Urothelium cell line (cell line): Measurements from ENCODE around the gene STARD3NL.
"Not testable (repeated sequence)": the region's sequence is repeated elsewhere in the genome, so short reads cannot be mapped to it uniquely, and the experiment has no call there.

Source experiments
- DNase-seq: peaks from one replicate; pipeline ENCODE4 v3.0.0; 2011; ENCODE audit warnings: low spot score, mixed read lengths
- FAIRE-seq: peaks from 2 replicates; lab custom pipeline; 2011; peaks lifted over from hg19 to GRCh38; lab: Jason Lieb, UNC

STARD3NL gene

GRCh38 chr7:38262026-38262425 is 84.0 kb downstream of the STARD3NL start:
- FAIRE-seq, DNase-seq: not testable (repeated sequence)

GRCh38 chr7:38262545-38262944 is 84.5 kb downstream of the STARD3NL start:
- FAIRE-seq (no peak), DNase-seq (no peak)

GRCh38 chr7:38263274-38263673 is 85.2 kb downstream of the STARD3NL start:
- FAIRE-seq, DNase-seq: not testable (repeated sequence)

GRCh38 chr7:38264602-38265001 is 86.6 kb downstream of the STARD3NL start:
- DNase-seq, FAIRE-seq: not testable (repeated sequence)

- DNase-seq, FAIRE-seq: not testable (repeated sequence)
Observed at GRCh38 chr7:38265958-38266357, 87.9 kb downstream of the STARD3NL start.

GRCh38 chr7:38269704-38270346 is 91.8 kb downstream of the STARD3NL start:
- FAIRE-seq, result peak; percentile 62
- DNase-seq, result not testable (repeated sequence)

GRCh38 chr7:38270405-38270804 is 92.4 kb downstream of the STARD3NL start:
- DNase-seq, result not testable (repeated sequence)
- FAIRE-seq, result peak; percentile 80

GRCh38 chr7:38273286-38273995 is 95.4 kb downstream of the STARD3NL start, which contains the start of gene TARP:
Gene TARP, minus strand, starts transcription at chr7:38273636.
- DNase-seq, result no peak
- no peak for FAIRE-seq

- no peak for FAIRE-seq
- DNase-seq, result no peak
Observed at GRCh38 chr7:38274486-38274885, 96.4 kb downstream of the STARD3NL start.

GRCh38 chr7:38274927-38275620 is 97.0 kb downstream of the STARD3NL start:
- FAIRE-seq, result no peak
- DNase-seq, result no peak

- FAIRE-seq (no peak), DNase-seq (no peak)
Observed at GRCh38 chr7:38276096-38276877, 98.2 kb downstream of the STARD3NL start.

- DNase-seq (no peak), FAIRE-seq (no peak)
Observed at GRCh38 chr7:38280000-38280399, 102.0 kb downstream of the STARD3NL start.
